GM12892 (cell line): ENCODE results near the gene CTBP2.

Experiments used
- POLR2AphosphoS5 ChIP-seq: IDR thresholded peaks from 2 replicates; pipeline ENCODE4 v1.6.1; 2011; ENCODE audit warnings: low read depth, low read length, control low read depth
- TAF1 ChIP-seq: IDR thresholded peaks from 2 replicates; pipeline ENCODE4 v1.6.1; 2011; ENCODE audit warnings: low read depth, mild to moderate bottlenecking, control low read depth, low read length, borderline replicate concordance

DNA sequence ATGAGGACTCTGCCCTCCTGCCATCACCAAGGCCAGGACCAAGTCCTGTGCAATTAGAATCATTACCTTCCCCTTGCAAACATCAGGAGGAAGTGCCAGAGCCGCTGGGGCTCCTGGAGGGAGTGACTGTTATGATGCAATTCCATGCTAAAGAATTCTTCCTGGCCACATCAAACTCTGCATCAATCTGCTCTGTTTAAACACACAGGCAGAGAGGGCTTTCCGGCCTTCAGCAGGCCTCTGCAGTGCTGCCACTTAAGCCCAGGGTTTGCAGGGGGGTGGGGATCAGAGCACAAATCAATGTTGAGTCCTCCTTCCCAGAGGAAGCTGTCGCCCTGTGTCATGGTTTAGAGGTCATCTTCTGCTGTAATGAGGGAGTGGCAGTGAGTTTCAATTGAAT, 58.1 kb downstream of the CTBP2 start:
- TF ChIP-seq POLR2AphosphoS5 (no peak), TAF1 (no peak)
